Progenitor cell of endocrine pancreas (in vitro differentiated cells): ENCODE data around the gene CACNB4. TPM values are rescaled to one million over a fixed set of nuclear protein-coding genes. Genes with fewer than 3 reads are reported as not detected.
A peak's percentile ranks its signal among the peaks of the same experiment; 100 is the strongest.
"Not testable (repeated sequence)": the region's sequence is repeated elsewhere in the genome, so short reads cannot be mapped to it uniquely, and the experiment has no call there.

Experiments
- DNase-seq: peaks from one replicate; pipeline ENCODE4 v3.0.0; 2021; ENCODE audit warnings: low spot score; ENCODE audit not compliant: unreplicated experiment
- H3K27ac Mint-ChIP-seq: 2 replicates; pipeline ENCODE4 v1.8.0; 2021; ENCODE audit warnings: mild to moderate bottlenecking, moderate library complexity, mixed read lengths
- H3K27me3 Mint-ChIP-seq: 2 replicates; pipeline ENCODE4 v1.8.0; 2021; ENCODE audit warnings: mixed read lengths
- H3K36me3 Mint-ChIP-seq: 2 replicates; pipeline ENCODE4 v1.8.0; 2022; ENCODE audit warnings: mixed read lengths; ENCODE audit not compliant: insufficient read depth
- H3K4me1 Mint-ChIP-seq: 2 replicates; pipeline ENCODE4 v1.8.0; 2021; ENCODE audit warnings: low read depth, mixed read lengths
- H3K4me3 Mint-ChIP-seq: 2 replicates; pipeline ENCODE4 v1.8.0; 2021; ENCODE audit warnings: low read depth, mild to moderate bottlenecking, moderate library complexity, mixed read lengths
- H3K9me3 Mint-ChIP-seq: 2 replicates; pipeline ENCODE4 v1.8.0; 2021; ENCODE audit warnings: low read depth, mixed read lengths
- CTCF ChIP-seq: fragments of 200-600 bp; sonication (generic); IDR thresholded peaks from one replicate; pipeline ENCODE4 v1.5.0; 2021; ENCODE audit warnings: antibody characterized with exemption, mild to moderate bottlenecking; ENCODE audit not compliant: unreplicated experiment
- total RNA-seq: library from RNA; stranded (reverse); gene quantifications from 2 replicates; pipeline ENCODE4 v1.2.1, GENCODE V29; 2021

Gene CACNB4
- total RNA-seq, 1 donor from 2014 or later: 2.5 TPM

- TF ChIP-seq CTCF: no peak
- no peak for DNase-seq
- H3K27ac Mint-ChIP-seq: no peak overlapping the region
- no peaks in the 10 kb centered on the region for H3K4me1 Mint-ChIP-seq
- peaks cover 6% of the 10 kb centered on the region for H3K27me3 Mint-ChIP-seq
- no peaks in the 10 kb centered on the region for H3K36me3 Mint-ChIP-seq
- no peaks in the 10 kb centered on the region for H3K9me3 Mint-ChIP-seq
- no peak overlapping the region for H3K4me3 Mint-ChIP-seq
These were observed 67.0 kb downstream of the CACNB4 start for GRCh38 chr2:152031747-152032306.

GRCh38 chr2:152030596-152031328 is 68.1 kb downstream of the CACNB4 start:
- not testable (repeated sequence) for DNase-seq, H3K9me3 Mint-ChIP-seq, H3K4me1 Mint-ChIP-seq, H3K27me3 Mint-ChIP-seq, H3K27ac Mint-ChIP-seq, H3K36me3 Mint-ChIP-seq, H3K4me3 Mint-ChIP-seq

- DNase-seq: no peak
- no peak overlapping the region for H3K27ac Mint-ChIP-seq
- no peak overlapping the region for H3K4me3 Mint-ChIP-seq
- no peaks in the 10 kb centered on the region for H3K4me1 Mint-ChIP-seq
- TF ChIP-seq CTCF: no peak
- no peaks in the 10 kb centered on the region for H3K27me3 Mint-ChIP-seq
- no peaks in the 10 kb centered on the region for H3K36me3 Mint-ChIP-seq
- no peaks in the 10 kb centered on the region for H3K9me3 Mint-ChIP-seq
These were observed 70.5 kb downstream of the CACNB4 start for GRCh38 chr2:152028182-152028862.

GRCh38 chr2:152025678-152026287 is 73.1 kb downstream of the CACNB4 start:
- no peaks in the 10 kb centered on the region for H3K4me1 Mint-ChIP-seq
- peaks cover 3% of the 10 kb centered on the region for H3K27me3 Mint-ChIP-seq
- no peaks in the 10 kb centered on the region for H3K9me3 Mint-ChIP-seq

GRCh38 chr2:152024477-152024876 is 74.4 kb downstream of the CACNB4 start:
- TF ChIP-seq CTCF: no peak
- Mint-ChIP-seq H3K27me3 (peaks cover 9% of the 10 kb centered on the region), H3K4me1 (no peaks in the 10 kb centered on the region), H3K9me3 (no peaks in the 10 kb centered on the region), H3K27ac (no peak overlapping the region), H3K36me3 (no peaks in the 10 kb centered on the region), H3K4me3 (no peak overlapping the region)
- no peak for DNase-seq

More at GRCh38 chr2:152025678-152026287, 73.1 kb downstream of the CACNB4 start:
- Mint-ChIP-seq H3K36me3 (no peaks in the 10 kb centered on the region), H3K27ac (peak overlapping the region; percentile 17), H3K4me3 (peak overlapping the region; percentile 56)
- peak; percentile 99 for TF ChIP-seq CTCF
- peak; percentile 69 for DNase-seq
